Urothelium cell line (cell line): ENCODE data around the gene PLEKHA5.
"Not testable (repeated sequence)": the region's sequence is repeated elsewhere in the genome, so short reads cannot be mapped to it uniquely, and the experiment has no call there.

Experiments
- DNase-seq: peaks from one replicate; pipeline ENCODE4 v3.0.0; 2011; ENCODE audit warnings: low spot score, mixed read lengths
- FAIRE-seq: peaks from 2 replicates; lab custom pipeline; 2011; peaks lifted over from hg19 to GRCh38; lab: Jason Lieb, UNC

Gene PLEKHA5

DNA sequence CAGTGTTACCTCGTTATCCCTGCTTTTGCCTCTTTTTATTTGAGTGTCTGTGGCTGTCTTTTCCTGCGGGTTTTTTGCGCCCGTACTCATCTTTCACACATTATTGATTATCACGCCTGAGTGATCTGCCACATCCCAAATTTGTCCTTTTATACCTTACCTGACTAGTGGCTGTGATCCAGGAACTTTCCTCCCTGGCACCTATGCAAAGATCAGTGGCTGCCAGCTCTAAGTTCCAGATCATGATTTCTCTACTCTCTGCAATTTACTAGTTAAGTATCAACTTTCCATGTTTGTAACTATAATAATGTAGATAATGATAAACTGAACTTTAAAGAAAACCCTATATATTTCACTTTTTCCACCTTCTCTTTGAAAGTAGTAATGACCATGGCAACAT, 36.9 kb downstream of the PLEKHA5 start:
- FAIRE-seq, result no peak
- DNase-seq, result no peak

DNA sequence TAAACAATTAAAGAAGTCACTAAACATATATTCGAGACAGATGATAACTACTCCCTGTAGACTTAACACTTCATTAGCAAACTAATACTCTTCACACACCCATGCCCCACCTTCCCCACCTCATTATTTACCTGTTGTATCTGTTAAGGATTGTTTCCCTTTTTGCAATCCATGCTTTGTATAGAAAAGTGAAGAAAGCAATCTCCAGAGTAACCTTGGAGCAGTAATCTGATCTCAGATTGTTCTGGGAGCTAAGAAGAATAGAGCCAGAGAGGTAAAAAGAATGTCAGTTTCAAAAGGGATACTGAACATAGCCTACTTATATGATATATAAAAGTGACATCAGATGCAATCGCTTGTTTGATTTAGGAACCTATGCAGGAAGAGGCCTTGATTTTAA, 37.4 kb downstream of the PLEKHA5 start:
- FAIRE-seq, result no peak
- DNase-seq, result no peak

DNA sequence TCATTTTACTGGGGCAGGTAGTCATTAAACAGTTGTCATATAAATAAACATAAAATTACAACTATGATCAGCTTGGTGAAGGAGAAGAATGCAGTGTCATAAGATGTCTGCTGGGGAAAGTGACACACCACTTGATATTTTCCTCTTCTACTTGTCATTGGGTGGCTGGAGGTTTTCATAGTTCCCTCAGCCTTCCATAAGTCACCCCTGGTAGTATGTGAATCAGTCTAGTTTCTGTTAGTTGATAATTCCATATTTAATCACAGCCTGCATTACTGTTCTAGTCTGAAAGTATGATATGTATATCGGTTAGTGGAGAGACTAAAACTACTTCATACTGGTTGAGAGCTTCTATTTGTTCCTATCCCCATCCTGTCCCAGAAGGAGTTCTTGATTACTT, 38.2 kb downstream of the PLEKHA5 start:
- FAIRE-seq (no peak), DNase-seq (no peak)

DNA sequence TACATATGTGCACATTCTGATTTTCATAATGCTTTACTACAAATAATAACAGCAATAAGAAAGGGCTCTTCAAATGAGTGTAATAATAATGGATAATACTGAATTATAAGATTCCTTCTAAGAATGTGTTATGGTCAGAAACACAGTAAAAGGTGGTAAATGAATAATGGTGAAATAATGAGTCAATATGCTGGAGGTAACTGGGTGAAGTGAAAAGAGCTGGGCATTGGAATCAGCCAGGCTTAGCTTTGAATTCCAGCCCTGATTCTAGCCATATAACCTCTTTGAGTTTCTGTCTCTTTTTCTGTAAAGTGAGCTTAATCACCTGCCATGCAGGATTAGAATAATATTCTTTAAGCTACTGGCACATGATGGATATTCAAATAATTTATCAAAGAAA, 39.1 kb downstream of the PLEKHA5 start:
- DNase-seq, result no peak
- FAIRE-seq, result no peak

DNA sequence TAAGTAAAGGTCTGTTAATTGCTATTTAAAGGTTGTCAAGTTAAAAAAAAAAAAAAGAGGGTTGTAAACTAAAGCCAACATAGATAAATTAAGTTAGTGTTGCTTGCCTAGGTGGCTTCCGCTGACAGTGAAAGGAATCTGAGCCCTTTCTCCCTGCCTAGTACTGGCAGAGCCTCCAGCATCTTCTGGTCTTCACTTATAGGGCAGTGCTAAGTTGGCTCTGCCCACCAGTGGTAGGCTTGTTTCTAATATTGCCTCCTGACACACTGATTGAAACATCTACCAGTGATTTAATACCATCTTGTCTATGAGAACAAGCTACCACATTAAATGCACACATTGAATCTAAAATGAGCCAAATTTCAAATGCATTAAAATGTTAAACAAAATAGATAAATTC, 39.7 kb downstream of the PLEKHA5 start:
- DNase-seq (no peak), FAIRE-seq (no peak)

DNA sequence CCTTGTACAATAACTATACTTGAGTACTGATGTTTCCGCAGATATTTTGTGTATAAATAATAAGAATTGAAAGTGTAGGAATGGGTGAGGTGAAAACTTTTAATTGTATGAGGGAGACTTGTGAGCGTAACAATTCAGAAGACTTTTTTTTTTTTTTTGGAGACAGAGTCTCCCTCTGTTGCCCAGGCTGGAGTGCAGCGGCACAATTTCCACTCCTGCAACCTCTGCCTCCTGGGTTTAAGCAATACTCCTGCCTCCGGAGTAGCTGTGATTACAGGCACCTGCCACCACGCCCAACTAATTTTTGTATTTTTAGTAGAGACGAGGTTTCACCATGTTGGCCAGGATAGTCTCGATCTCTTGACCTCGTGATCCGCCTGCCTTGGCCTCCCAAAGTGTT, 40.8 kb downstream of the PLEKHA5 start:
- not testable (repeated sequence) for DNase-seq, FAIRE-seq

DNA sequence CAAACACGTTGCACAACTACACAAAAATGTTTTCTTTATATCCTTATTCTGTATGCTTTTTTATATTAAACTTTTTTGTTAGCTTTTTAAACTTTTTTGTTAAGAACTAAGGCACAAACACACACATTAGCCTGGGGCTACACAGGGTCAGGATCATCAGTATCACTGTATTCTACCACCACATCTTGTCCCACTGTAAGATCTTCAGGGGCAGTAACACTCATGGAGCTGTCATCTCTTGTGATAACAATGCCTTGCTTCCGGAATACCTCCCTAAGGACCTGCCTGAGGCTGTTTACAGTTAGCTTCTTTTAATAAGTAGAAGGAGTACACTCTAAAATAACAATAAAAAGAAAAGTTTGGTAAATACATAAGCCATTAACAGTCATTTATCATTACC, 42.2 kb downstream of the PLEKHA5 start:
- DNase-seq (no peak), FAIRE-seq (no peak)

DNA sequence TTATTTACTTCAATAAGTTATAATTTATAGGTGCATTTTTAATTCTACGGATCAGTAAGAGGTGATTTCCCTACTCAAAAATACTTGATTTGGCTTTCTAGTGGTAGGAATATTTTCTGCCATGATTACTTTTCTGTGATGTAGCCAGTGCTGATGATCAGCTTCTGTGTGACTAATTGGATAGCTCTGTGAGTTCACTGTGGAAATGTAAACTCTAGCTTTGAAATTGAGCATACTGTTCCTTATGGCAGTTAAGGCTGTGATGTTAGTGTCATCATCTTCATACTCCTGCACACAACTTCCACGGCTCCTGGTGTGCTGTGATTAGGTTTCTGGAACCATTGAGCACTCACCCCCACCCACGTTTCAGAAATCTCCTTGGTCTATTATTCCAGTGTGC, 48.2 kb downstream of the PLEKHA5 start:
- DNase-seq (no peak), FAIRE-seq (no peak)

DNA sequence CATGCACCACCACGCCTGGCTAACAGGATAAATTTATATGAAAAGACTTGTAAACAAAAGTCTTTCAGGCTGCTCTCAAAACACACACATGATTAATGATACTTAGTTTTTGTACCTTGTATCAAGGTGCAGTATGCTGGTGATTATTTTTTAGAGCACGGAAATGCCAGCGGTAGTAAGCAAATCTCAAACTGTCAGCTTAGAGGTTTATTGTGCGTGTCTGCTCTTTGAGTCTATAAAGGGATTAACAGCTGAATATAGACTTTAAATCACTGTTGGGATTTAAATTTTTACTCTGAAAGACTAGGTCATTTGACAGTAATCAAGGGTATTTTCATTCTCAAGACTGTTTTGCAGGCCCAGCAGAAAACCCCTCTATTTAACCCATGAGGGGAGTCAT, 50.5 kb downstream of the PLEKHA5 start:
- FAIRE-seq (no peak), DNase-seq (no peak)

DNA sequence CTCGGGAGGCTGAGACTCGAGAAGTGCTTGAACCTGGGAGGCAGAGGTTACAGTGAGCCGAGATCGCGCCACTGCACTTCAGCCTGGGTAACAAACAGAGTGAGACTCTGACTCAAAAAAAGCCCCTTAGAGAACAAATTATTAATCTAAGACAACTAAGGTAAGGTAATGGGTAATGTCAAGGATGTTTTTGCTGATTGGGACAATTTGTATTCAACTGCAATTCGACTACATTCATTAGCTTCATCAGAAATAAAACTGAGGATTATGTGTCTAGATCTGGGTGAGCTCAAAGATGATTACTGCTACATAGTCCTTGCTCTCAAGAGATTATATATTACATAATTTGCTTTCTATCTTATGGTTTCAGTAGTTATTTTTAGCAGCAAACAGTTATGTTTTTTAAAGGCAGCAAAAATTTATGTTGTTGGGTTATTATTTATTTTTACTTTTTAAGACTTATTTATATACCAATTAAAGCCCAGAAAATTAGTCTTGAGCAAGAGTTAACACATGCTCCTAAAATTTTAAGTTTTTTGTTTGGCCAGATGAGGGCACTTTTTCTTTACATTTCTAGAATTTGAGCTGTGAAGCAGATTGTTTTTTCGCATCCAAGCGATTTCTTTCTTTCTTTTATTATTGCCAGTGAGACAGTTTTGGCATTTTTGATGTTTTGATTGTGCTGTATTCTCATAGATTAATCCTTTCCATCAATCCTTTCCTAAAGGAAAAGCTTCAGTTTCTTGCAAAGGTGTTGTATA, 52.3 kb downstream of the PLEKHA5 start:
- FAIRE-seq (no peak), DNase-seq (no peak)

DNA sequence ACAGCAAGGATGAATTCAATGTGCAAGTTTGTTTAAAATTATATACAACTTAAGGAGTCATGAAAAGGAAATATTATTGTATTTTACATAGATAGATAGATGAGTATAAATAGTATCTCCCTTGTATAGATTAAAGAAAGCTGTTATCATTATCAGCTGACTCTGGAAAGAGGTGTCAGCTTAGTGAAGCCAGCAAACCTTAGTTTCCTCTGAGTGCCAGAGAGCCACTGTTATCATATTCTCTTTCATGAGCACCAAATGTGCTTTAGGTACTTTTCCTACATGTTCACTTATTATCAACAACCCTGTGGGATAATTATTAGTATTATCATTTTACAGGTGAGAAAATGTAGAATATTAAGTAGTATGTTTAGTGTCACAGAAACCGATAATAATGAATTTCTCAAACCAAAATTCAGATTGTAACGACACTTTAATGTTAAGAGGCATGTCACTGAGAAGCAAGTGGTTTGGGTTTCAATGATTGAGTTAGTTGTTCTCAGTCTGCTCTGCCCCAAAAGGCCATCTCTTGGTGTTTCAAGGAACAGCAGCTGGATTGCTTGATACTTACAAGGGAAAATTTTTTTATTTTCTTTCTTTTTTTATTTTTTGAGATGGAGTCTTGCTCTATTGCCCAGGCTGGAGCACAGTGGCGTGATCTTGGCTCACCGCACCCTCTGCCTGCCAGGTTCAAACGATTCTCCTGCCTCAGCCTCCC, 53.7 kb downstream of the PLEKHA5 start:
- FAIRE-seq, result no peak
- no peak for DNase-seq

DNA sequence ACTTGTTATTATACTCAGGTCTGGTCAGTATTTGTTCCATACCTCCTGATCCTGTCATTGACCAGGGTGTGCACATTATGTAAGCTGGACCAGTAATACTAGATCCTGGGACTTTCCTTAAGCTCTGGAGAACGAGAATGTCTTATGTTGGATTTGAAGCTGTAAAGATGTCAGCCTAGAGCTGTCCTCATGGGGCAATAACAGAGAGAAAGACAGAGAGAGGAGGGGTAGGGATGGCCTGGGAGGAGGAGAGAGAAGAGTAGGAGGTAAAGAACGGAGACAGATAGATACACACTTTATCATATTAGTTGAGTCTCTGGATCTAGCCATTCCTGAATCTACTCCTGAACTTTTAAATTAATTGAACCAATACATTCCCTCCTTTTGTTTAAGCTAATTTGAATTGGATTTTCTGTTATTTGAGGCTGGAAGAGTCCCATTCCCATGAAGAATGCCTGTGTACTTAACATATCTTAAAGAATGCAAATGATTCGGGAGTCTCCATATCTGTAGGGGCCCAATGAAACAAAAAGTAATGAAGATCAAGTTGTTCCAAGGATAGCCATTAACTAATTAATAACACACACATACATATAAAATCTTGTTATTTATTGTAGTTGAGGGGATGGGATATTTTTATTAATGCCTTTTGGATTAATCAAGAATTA, 55.9 kb downstream of the PLEKHA5 start:
- FAIRE-seq (no peak), DNase-seq (no peak)

DNA sequence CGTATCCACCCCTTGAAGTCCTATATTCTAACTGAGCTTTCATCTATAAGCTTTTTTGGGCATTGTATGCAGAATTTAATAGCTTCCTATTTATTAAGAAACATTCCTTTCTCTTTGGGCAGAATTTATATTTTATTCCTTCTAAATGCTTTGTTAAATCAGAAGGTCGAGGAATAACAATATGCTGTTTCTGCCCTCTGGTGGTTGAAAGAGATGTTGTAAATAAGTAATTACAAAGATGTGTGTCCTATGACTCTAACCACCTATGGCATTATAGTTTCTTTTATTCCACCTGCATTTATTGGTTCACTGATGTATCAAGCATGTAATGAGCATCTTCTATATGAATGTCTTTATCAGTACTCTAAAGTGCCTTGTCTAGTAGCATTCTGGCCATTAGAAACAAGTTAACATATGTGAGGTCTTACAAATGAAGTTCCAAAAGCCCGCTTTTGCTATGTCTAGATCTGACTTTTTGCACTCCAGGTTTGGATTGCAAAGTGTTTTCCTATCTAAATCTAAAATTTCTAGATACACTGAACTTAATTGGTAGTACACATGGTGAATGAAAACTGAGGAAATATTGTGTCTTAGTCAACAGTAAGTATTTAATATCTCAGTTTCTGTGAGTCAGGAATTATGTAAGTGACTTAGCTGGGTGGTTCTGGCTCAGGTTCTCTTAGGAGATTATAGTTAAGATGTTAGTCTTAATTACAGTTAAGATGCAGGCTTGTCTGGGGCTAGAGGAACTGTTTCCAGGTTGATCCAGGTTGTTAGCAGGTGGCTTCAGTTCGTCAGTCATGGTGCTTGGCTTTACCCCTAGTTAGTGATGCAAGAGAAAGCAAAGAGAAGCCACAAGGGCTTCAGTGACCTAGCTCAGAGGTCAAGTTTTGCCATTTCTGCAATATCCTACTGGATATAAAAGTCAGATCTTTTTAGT, 57.5 kb downstream of the PLEKHA5 start:
- FAIRE-seq, result no peak
- peak; percentile 20 for DNase-seq

DNA sequence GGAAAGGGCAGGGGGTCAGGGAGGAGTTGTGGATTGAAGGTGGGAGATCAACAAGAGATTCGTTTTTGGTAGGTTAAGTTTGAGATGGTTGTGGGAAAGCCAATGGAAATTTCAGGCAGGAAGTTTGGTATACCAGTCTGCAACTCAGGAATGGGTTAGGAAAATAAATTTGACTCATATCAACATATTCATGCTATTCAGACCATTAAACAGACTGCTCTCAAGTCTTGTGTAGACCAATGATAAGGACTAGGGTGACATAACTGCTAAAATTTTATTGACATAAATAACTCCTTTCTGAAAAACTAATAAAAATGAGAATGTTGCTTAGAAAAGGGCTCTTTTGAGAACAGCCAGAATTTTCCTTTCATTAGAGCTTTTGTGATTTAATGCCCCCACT, 60.0 kb downstream of the PLEKHA5 start:
- no peak for FAIRE-seq
- DNase-seq, result no peak

DNA sequence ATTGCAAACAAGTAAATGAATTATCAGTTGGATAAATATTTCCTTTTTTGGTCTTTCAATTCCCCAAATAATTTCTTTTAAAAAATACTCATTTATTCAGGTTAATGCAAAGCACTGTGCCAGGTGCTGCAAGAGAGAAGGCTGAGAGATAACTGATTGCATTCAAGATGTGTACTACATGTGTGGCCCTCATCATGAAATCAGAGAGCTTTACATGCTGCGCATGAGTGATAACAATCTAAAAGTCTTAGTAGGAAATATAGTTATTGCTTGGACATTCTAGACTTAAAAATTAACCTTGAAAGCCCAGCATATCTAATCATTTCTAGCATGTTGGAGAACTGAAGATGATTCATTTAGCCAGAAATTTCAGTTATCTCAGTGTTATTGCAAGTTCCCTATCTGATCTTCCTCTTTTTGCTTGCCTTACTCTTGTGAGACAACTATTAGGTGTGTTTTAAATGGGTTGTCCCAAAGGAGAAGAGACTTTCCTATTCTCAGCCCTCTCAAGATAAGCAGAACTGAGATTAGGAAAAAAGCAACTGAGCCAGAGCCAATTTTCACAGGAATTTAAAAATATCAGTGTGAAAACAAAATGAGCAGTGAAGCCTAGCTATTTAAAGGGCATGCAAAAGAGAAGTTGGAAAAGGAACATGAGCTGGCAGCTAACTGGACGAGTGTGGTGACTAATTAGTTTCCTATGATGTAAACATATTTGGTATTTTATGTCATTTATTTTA, 60.9 kb downstream of the PLEKHA5 start:
- FAIRE-seq (no peak), DNase-seq (no peak)

DNA sequence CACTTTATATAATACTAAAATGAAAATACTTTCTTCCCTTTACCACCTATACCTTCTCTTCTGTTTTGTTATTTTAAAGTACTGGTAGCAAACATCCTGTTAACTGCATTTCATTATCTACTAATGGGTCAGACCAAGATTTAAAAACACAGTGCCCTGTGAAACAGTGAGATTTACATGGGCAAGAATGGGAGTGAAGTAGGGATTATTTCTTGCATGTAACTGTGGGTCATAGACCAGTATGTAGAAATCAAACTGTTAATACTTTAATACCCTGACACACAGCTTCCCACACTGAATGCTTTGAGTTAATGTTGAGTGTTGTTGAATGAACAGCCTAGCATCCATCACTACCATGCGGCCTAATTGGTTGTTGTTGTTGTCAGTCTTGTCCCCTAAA, 61.6 kb downstream of the PLEKHA5 start:
- peak; percentile 90 for FAIRE-seq
- DNase-seq, result no peak

DNA sequence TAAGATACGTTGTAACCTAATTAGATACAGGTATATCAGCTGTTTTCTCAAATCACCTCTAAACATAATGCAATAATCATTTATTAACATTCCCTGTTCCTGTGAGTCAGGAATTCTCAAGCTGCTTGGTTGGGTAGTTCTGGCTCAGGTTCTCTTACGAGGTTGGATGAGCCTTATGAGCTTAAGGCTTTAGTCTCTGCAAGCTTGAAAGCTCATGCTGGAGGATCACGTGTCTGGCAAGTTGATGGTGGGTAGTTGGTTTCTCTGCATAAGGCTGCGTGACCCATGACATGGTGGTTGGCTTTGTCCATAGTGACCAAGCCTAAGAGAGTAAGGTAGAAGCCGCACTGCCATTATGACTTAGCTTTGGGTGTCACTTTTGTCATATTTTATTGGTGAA, 62.0 kb downstream of the PLEKHA5 start:
- FAIRE-seq (no peak), DNase-seq (no peak)

DNA sequence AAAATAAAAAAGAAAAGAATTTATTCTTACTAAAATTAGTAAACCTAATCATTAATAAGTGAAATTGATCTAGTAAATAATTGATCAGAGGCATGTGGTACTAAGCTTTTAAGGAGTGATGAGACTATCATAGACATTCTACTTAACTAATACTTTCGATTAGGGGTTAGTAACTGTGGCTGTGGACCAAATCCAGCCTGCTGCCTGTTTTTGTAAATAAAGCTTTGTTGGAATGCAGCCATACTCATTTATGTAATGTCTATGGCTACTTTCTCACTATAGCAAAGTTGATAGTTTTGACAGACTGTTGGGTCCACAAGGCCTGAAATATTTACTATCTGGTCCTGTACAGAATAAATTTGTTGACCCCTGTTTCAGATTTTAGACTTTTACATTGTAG, 63.2 kb downstream of the PLEKHA5 start:
- no peak for DNase-seq
- no peak for FAIRE-seq

DNA sequence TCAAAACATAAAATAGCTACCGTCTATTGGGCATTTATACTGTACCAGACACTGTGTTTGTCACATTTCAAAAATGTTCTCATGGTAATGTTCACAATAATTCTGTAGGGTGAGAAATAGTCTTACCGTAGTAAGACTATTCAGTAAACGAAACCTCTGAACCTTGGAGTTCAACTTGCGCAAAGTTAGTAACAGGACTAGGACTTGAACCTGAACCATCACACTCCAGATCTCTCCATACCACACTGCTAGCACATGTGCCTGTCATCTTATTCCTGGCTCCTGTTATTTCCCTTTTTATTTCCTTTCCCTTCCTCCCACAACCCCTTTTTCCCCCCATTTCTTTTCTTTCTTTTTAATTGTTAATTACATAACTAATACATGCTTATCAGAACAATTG, 65.4 kb downstream of the PLEKHA5 start:
- FAIRE-seq, result no peak

DNA sequence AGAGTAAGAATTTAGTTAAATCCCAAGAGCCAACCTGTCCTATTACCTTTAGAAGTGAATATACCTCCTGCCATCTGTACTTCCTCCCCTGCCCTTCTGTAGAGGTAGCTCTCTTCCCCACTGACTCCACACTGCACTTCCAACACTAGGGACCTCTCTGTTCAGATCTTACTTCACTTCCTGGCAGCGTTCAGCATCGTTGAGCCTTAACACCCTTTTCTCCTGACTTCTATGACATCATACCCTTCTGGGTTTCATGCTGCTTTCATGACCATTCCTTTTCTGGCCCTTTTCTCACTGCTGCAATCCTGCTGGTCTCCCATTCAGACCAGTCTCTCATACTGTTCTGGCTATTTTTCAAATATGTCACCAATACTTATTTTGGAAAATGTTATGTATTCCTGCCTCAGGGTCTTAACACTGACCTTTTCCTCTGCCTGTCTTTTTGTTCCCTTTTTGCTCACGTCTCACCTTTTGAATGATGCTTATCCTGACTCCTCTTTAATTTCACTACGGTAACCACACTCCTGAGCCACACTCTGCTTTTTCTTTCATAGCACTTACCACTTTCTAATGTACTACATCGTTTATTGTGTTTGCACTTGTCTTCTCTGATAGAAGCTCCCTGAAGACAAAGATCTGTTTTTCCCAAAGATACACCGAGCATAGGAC, 67.6 kb downstream of the PLEKHA5 start:
- no peak for DNase-seq
- no peak for FAIRE-seq

More for the DNA sequence above, 65.4 kb downstream of the PLEKHA5 start:
- no peak for DNase-seq
